NCI-H524 (cell line): ENCODE measurements around the gene PCSK6.
A peak's percentile ranks its signal among the peaks of the same experiment; 100 is the strongest.

ENCODE experiments used
- DNase-seq, 2 experiments: peaks; one replicate each; lab custom pipeline; 2025; lab: John Stamatoyannopoulos, UW

PCSK6 gene

GRCh38 chr15:101522621-101523559, 33.4 kb upstream of the PCSK6 start:
- DNase-seq: no peak

- DNase-seq: no peak
These were observed 32.6 kb upstream of the PCSK6 start for GRCh38 chr15:101522091-101522490.

GRCh38 chr15:101521591-101521990, 32.1 kb upstream of the PCSK6 start:
- no peak for DNase-seq

GRCh38 chr15:101521069-101521468, 31.6 kb upstream of the PCSK6 start:
- no peak for DNase-seq

GRCh38 chr15:101520395-101520794, 30.9 kb upstream of the PCSK6 start:
- DNase-seq: no peak

GRCh38 chr15:101517504-101517903, 28.0 kb upstream of the PCSK6 start:
- no peak for DNase-seq

GRCh38 chr15:101514318-101514717, 24.8 kb upstream of the PCSK6 start:
- DNase-seq: no peak

- no peak for DNase-seq
These were observed 22.2 kb upstream of the PCSK6 start for GRCh38 chr15:101511717-101512116.

GRCh38 chr15:101510212-101511197, 21.0 kb upstream of the PCSK6 start:
- DNase-seq: no peak

GRCh38 chr15:101509279-101509678, 19.8 kb upstream of the PCSK6 start:
- no peak for DNase-seq

GRCh38 chr15:101506491-101506890, 17.0 kb upstream of the PCSK6 start:
- DNase-seq: no peak

- DNase-seq: no peak
These were observed 16.3 kb upstream of the PCSK6 start for GRCh38 chr15:101505610-101506337.

GRCh38 chr15:101504866-101505609, 15.5 kb upstream of the PCSK6 start:
- no peak for DNase-seq

- DNase-seq: no peak
These were observed 14.9 kb upstream of the PCSK6 start for GRCh38 chr15:101504373-101504772.

GRCh38 chr15:101503296-101503599, 13.7 kb upstream of the PCSK6 start:
- DNase-seq: no peak

GRCh38 chr15:101502572-101503295, 13.2 kb upstream of the PCSK6 start:
- no peak for DNase-seq

GRCh38 chr15:101501703-101502373, 12.3 kb upstream of the PCSK6 start:
- DNase-seq: peak; percentile 85 to 88

- no peak for DNase-seq
These were observed 11.5 kb upstream of the PCSK6 start for GRCh38 chr15:101500865-101501551.
